Measurements from ENCODE around the gene CD302.

Gene CD302

DNA sequence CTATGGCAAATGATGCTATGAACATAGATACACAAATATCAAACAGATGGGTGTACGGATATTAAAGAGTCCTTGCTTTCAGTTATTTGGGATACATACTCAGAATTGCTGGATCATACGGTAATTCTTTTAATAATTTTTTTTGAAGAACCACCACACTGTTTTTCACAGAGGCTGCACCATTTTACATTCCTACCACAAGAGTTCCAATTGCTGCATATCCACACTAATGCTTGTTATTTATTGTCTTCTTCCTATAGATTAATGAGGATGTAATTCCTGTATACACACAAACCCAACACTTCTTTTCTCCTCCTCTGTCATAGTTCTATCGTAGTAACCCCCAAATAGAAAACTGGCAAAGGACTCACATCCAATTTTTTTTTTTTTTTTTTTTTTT is 21.7 kb downstream of the CD302 start:
- Histone ChIP-seq H3K9me2 (replicated peaks; ENCODE audit: insufficient read depth, low read length) (no peaks in the 10 kb centered on the region), H3K4me3 (ENCODE audit: insufficient read depth, low read length, poor library complexity, severe bottlenecking) (no peak overlapping the region), H3F3A (ENCODE audit: insufficient read depth) (peaks cover 11% of the 10 kb centered on the region; the same call in 1 of the 2 replicates), H3K36me3 (ENCODE audit: low read length) (no peaks in the 10 kb centered on the region), H3K27me3 (ENCODE audit: low read length) (no peaks in the 10 kb centered on the region), H3K9me3 (ENCODE audit: insufficient read depth, low read length) (no peaks in the 10 kb centered on the region), H4K20me1 (ENCODE audit: low read depth, low read length) (no peaks in the 10 kb centered on the region), H3K79me2 (ENCODE audit: insufficient read depth, low read length) (no peaks in the 10 kb centered on the region), H3K4me2 (ENCODE audit: low read depth, low read length, poor library complexity, severe bottlenecking) (no peak overlapping the region), H3K27ac (ENCODE audit: low read depth, low read length) (no peak overlapping the region), H3K9ac (ENCODE audit: low read length) (no peak overlapping the region), H2AFZ (ENCODE audit: low read depth, low read length, severe bottlenecking) (no peak overlapping the region)
- TF ChIP-seq EZH2phosphoT487 (conservative IDR thresholded peaks at IDR 0.05; ENCODE audit: low read length), result no peak
- TF ChIP-seq, protein P1, sequence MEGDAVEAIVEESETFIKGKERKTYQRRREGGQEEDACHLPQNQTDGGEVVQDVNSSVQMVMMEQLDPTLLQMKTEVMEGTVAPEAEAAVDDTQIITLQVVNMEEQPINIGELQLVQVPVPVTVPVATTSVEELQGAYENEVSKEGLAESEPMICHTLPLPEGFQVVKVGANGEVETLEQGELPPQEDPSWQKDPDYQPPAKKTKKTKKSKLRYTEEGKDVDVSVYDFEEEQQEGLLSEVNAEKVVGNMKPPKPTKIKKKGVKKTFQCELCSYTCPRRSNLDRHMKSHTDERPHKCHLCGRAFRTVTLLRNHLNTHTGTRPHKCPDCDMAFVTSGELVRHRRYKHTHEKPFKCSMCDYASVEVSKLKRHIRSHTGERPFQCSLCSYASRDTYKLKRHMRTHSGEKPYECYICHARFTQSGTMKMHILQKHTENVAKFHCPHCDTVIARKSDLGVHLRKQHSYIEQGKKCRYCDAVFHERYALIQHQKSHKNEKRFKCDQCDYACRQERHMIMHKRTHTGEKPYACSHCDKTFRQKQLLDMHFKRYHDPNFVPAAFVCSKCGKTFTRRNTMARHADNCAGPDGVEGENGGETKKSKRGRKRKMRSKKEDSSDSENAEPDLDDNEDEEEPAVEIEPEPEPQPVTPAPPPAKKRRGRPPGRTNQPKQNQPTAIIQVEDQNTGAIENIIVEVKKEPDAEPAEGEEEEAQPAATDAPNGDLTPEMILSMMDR (IDR thresholded peaks at IDR 0.05; ENCODE audit: insufficient read depth, low read length, poor library complexity, severe bottlenecking), result no peak

DNA sequence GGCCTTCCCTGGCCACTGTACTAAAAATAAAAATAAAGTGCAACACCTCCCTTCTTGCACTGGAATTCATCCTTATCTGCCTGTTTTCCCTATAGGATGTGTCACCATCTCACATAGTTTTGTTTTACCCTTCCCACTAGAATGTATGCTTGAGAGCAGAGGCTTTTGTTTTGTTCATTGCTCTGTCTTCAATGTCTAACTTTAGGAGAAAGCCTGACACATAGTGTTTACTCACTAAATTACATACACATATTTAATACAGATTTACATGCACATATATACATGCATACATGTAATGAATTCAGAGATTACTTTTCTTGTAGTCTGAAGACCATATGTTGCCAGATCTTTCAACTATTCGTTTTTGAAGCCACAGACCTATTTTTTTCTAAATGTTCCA is 23.0 kb downstream of the CD302 start:
- Histone ChIP-seq H3K4me2 (ENCODE audit: low read depth, low read length, poor library complexity, severe bottlenecking) (no peak overlapping the region), H3F3A (ENCODE audit: insufficient read depth) (peaks cover 16% of the 10 kb centered on the region; the same call in 1 of the 2 replicates), H3K9me2 (replicated peaks; ENCODE audit: insufficient read depth, low read length) (no peaks in the 10 kb centered on the region), H4K20me1 (ENCODE audit: low read depth, low read length) (0 out of 2 replicates have a peak, but pooled peaks cover 6% of the 10 kb centered on the region), H3K27me3 (ENCODE audit: low read length) (no peaks in the 10 kb centered on the region), H3K9me3 (ENCODE audit: insufficient read depth, low read length) (no peaks in the 10 kb centered on the region), H3K4me3 (ENCODE audit: insufficient read depth, low read length, poor library complexity, severe bottlenecking) (no peak overlapping the region), H3K9ac (ENCODE audit: low read length) (no peak overlapping the region), H3K27ac (ENCODE audit: low read depth, low read length) (no peak overlapping the region), H2AFZ (ENCODE audit: low read depth, low read length, severe bottlenecking) (no peak overlapping the region), H3K36me3 (ENCODE audit: low read length) (no peaks in the 10 kb centered on the region), H3K79me2 (ENCODE audit: insufficient read depth, low read length) (no peaks in the 10 kb centered on the region)
- no peak for TF ChIP-seq EZH2phosphoT487 (conservative IDR thresholded peaks at IDR 0.05; ENCODE audit: low read length)
- TF ChIP-seq, protein P1 (IDR thresholded peaks at IDR 0.05; ENCODE audit: insufficient read depth, low read length, poor library complexity, severe bottlenecking), result no peak

DNA sequence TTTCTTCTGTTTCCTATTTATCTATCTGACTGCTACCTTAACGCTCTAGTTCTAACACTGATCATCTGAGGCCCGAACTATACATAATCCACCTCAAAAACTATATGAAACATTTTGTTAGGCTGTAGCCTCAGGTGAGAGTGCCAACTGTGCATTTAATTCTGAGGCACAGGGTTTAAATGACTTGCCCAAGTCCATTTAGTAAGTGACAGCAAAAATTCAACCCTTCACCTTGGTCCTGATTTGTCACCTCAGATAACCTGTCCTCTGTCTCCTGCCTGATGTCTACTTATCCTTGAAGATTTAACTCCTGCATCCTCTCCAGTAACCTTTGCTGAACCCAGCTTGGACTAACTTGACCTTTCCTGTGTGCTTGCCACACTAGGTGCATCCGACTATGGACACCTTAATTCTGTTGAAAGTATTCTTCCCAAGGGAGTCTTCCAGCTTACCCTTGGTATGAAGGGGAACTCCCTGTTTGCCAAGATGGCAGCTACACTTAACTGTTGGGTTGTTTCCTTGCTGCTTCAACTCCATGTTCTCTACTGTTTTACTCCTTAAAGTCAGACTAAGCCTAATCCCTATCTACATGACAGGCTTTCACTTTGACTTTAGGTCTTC is 23.5 kb downstream of the CD302 start:
- no peak for TF ChIP-seq EZH2phosphoT487 (conservative IDR thresholded peaks at IDR 0.05; ENCODE audit: low read length)
- TF ChIP-seq, protein P1 (IDR thresholded peaks at IDR 0.05; ENCODE audit: insufficient read depth, low read length, poor library complexity, severe bottlenecking), result no peak
- no peak overlapping the region for H3K9ac ChIP-seq (ENCODE audit: low read length)
- no peaks in the 10 kb centered on the region for H3K27me3 ChIP-seq (ENCODE audit: low read length)
- no peak overlapping the region for H3K27ac ChIP-seq (ENCODE audit: low read depth, low read length)
- no peak overlapping the region for H3K4me2 ChIP-seq (ENCODE audit: low read depth, low read length, poor library complexity, severe bottlenecking)
- no peaks in the 10 kb centered on the region for H3K36me3 ChIP-seq (ENCODE audit: low read length)
- H4K20me1 ChIP-seq (ENCODE audit: low read depth, low read length), result 0 out of 2 replicates have a peak, but pooled peaks cover 6% of the 10 kb centered on the region
- no peaks in the 10 kb centered on the region for H3K79me2 ChIP-seq (ENCODE audit: insufficient read depth, low read length)
- H3F3A ChIP-seq (ENCODE audit: insufficient read depth), result peaks cover 18% of the 10 kb centered on the region; the same call in 1 of the 2 replicates
- H3K9me2 ChIP-seq (replicated peaks; ENCODE audit: insufficient read depth, low read length), result no peaks in the 10 kb centered on the region
- H2AFZ ChIP-seq (ENCODE audit: low read depth, low read length, severe bottlenecking), result no peak overlapping the region
- no peak overlapping the region for H3K4me3 ChIP-seq (ENCODE audit: insufficient read depth, low read length, poor library complexity, severe bottlenecking)
- H3K9me3 ChIP-seq (ENCODE audit: insufficient read depth, low read length), result no peaks in the 10 kb centered on the region

Data from SU-DHL-6 (cell line).